HS-27A (cell line): ENCODE results near the gene ST3GAL2.
"Not testable (repeated sequence)": the region's sequence is repeated elsewhere in the genome, so short reads cannot be mapped to it uniquely, and the experiment has no call there.

Experiments
- DNase-seq: peaks from one replicate; pipeline ENCODE4 v3.0.0-alpha.2; 2012; ENCODE audit warnings: low read depth, missing footprints

Gene ST3GAL2

DNA sequence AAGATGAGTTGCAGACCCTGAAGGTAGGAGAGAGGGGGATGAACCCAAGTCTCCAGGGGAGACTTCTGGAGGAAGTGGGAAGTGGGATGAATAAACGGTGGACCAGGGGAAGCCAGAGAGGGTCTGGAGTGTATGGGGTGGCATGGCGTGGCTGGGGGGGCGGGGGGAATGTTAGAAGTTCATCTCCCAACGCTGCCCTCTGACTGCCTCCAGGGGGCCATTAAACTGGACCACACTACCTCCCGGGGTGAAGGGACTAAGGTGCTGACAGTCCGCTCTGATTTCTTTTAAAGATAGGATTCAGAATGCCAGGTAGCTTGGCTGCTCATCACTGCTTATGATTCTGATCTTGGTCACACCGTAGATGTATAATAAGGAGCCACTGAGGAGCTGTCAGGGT lies 21.2 kb downstream of the ST3GAL2 start:
- no peak for DNase-seq

DNA sequence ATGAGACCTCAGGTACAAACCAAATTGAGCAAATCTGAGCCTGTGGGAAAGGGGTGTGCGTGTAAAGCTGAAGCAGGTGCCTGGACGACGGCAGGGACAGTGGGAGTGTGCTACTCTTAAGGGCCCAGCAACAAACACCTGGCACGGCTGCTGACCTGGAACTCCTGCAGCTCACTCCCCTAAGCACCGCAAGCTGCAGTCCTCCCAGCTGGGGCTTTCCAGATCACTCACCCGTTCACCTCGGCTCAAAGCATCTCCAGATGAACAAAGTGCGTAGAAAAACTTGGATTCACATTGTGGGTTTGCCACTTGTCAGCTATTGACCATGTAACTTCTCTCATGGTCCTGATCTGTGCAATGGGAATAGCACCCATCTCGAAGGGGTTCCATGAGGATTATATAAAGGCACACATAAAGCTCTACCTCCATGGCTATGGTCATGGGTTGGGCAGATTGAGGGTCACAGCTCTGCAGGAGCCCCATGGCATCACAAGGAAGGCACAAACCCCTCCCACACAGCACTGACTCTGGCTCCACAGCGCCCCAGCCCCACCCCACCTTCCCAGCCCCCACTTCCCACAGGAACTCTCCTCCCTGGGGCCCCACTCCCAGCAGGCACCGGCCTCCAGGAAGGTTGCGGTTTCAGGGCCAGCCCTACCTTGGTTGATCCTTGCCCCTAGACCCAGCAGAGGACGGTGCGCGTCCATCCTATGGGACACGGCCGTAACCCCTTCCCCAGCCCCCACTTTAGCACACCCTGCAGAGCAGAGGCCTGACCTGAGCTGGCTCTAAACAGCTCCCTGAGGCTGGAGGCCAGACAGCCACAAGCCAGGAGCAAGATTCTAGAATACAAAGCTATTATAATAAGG lies 21.9 kb downstream of the ST3GAL2 start:
- no peak for DNase-seq

DNA sequence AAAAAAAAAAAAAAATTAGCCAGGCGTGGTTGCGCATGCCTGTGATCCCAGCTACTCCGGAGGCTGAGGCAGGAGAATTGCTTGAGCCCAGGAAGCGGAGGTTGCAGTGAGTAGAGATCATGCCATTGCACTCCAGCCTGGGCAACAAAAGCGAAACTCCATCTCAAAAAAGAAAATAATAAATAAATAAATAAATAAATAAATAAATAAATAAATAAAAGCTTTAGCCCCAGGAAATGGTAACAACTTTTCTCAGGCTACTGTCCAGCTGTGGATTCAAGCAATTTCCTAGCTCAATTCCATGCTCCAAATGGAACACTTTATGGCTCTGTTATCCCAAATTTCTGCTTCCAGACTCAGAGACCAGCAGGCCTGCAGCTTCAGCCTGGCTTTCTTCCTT lies 25.3 kb downstream of the ST3GAL2 start:
- not testable (repeated sequence) for DNase-seq

DNA sequence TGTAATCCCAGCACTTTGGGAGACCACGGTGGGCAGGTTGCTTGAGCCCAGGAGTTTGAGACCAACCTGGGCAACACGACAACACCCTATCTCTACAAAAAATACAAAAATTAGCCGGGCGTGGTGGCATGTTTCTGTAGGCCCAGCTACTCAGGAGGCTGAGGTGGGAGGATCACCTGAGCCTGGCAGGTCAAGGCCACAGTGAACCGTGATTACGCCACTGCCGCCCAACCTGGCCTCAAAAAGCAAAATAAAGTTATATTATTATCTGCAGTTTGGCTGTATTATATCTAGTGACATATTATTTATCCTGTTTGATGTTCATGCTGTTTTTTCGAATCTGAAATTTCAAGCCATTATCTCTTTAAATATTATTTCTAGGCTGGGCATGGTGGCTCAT lies 26.5 kb downstream of the ST3GAL2 start:
- DNase-seq, result no peak

DNA sequence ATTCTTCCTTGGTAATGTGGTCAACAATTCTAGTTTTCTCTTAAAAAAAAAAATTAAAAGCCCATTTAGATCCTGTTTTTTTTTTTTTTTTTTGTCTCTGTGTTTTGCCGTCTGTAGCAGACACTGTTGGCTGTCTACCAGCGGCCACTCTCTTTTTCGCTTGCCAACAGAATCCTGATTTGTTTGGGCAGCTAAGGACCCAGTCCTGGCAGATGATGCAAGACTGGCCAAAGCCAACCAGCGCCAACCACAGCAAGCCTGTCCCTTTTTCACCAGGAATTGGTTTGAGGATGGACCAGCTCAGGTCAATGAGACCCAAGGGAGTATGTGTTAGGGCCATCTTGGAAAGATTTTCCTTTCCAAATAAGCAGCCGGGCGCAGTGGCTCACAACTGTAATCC lies 28.2 kb downstream of the ST3GAL2 start:
- DNase-seq, result no peak

DNA sequence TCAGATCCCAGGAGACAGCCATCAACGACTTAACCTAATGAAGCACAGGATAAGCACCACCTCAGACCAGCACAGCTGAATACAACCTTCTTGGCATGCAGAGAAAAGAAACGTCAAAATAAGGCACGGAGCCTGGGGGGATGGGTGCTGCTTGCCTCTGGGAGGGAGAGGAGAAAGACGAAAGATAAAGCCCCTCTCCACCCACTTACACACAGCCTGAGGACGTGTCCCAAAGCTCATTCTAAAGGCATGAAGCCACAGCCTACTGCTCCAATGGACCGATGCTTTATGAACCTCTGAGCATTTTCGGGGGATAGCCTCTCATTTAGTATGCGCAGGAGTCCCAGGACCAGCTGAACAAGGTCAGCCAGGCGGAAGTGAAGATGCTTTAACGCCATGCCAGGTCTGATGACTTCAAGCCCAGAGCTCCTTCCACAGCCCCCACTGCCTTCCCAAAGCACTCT lies 31.1 kb downstream of the ST3GAL2 start:
- no peak for DNase-seq

DNA sequence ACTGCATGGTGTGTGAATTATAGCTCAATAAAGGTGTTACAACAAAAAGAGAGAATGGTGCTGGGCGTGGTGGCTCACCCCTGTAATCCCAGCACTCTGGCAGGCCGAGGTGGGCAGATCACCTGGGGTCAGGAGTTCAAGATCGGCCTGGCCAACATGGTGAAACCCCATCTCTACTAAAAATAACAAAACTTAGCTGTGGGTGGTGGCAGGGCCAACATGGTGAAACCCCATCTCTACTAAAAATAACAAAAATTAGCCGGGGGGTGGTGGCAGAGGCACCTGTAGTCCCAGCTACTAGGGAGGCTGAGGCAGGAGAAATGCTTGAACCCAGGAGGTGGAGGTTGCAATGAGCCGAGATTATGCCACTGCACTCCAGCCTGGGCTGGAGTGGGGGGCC lies 32.8 kb downstream of the ST3GAL2 start:
- not testable (repeated sequence) for DNase-seq

DNA sequence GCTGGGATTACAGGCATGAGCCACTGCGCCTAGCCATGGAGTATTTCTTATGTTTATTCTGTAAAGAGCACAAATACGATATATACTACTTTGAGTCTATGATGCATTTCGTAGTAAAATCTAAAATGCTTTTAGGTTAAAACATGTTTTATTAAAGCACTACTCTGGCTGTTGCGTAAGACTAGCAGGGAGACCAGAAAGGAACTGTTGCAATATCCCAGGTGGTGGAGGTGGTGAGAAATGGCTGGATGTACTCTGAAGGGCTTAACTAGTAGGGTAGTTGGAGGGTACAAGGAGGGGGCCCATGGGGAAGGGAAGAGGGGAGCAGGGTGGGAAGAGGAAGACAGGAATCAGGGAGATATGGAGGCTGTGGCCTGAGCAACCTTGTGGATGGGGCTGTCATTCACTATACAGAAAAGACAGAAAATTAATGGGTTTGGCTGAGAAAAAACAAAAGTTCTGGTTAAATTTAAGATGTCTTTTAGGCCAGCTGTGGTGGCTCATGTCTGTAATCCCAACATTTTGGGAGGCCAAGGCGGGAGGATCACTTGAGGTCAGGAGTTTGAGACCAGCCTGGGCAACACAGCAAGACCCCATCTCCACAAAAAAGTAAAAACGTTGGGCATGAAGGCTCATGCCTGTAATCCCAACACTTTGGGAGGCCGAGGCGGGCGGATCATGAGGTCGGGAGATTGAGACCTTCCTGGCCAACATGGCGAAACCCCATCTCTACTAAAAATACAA lies 35.8 kb downstream of the ST3GAL2 start:
- no peak for DNase-seq

DNA sequence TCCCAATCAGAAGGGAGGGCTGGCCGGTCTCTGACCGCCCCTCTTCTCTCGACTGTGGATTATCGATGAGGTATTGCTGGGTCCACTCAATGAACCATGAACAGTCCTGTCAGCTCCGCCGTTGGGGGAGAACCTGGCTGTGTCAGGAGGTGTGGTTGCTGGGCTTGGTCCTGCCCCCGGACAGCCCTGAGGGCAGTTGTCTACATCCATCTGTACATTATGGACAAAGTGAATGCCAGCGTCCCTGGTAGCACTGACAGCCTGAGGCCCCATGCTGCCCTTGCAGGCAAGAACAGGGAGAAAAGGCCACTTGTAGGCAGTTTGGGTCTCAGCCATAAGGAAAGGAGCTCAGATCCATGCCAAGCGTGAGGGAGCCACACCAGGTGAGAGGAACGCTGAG lies 38.9 kb downstream of the ST3GAL2 start:
- DNase-seq, result no peak

DNA sequence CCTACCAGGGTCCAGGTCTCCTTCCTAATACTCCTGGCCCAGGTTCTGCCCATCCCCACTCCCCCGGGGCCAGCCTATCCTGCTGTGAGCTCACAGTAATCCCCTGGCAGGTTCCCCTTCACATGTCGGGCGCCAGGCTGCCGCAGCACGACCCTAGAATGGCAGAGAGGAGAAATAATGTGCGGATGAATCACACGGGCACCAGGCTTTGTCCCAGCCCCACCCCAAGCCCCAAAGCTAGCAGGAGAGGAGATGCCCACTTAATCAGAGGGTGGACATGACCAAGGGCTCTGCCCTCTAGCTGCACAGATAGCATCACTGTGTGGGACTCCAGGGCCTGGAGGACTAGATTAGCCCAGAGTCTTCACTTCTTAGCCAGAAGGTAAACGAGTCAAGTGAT lies 39.5 kb downstream of the ST3GAL2 start:
- no peak for DNase-seq

DNA sequence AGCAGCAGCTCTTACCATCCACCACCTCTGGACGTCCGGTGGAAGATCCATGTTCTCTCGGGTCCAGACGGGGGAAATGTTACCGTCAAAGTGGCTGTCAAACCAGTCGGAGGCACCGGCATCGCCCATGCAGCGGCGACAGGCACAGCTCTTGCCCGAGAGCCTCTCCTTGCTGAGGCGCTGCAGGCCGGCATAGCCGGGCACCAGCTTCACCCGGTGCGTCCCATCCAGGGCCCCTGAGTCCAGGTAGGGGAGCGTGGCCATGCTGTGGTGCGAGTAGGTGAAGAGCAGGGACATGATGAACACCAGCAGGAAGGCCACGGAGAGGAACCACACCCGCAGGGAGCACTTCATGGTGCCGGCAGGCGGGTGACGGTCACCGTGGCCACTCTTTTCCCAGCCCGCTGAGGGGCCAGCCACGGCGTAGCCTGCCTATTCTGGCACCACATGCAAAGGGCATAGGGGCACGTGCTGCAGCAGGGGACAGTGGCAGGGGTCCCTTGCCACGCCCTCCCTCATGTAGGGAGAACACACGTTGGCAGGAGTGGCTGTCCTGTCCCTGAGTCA lies 40.6 kb downstream of the ST3GAL2 start:
- DNase-seq, result no peak

DNA sequence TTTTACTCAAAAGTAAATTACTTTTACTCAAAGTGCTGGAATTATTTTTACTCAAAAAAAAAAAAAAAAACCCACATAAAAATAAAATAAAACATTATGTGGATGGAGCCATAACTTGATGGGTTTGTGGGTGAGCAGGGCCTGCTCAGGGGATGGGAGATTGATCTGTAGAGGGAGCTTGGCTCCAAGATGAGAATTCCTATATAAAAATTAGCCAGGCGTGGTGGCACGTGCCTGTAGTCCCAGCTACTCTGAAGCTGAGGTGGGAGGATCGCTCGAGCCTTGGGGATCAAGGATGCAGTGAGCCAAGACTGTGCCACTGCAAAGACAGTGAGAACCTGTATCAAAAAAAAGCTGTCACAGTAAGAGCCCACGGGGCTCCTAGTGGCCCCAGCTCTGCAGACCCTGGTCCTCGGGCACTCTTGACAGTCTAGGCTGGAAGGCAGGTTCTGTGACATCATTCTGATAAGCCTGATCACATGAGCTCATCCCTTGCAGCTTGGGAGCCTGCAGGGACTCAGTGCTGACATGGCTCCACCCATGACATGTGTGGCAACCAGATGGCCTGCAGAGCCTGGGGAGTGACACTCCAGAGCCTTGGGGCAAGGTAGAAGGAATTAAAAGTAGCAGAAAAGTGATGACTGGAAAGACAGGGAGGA lies 42.5 kb downstream of the ST3GAL2 start:
- DNase-seq, result no peak

DNA sequence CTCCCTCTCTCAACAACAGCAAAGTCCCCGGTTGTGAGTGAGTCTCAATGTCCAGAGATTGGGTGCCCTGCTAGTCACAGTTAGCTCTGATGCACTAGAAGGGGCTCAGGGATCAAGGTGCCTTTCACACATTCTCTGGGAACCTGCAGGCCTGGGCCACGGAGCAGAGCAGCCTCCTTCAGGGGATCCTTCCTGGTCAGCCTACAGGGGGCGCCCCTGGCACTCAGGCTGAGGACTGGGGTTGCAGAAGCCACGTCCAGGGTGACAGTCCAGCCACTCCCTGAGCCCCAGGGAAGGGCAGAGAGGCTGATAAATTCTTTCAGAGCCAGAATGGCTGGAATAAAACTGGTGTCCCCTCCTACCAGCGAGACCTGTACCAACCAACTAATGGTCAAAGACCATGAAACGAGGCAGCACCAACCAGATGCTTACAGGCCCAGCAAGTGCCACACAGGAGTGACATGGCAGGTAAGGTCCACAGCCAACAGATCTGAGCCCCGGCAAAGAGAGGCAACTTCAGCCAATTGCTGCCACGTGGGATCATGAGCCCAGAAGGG lies 43.5 kb downstream of the ST3GAL2 start:
- DNase-seq, result no peak

DNA sequence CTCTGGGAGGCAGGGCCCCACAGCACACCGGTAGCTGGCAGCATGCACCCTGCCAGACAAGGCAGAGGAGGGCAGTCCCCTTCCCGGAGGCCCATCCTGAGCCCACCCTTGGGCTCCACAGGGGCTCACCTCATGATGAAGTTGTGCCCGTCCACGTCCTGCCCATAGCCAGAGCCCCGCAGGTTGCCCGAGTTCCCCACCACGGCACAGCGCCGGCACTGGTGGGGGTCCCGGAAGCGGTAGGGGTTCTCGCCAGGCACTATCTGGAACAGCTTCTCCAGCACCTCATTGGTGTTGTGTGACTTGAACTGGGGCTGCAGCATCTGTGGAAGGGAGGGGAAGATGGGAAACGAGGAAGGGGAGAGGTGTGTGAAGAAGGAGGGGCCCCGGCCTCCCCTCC lies 44.0 kb downstream of the ST3GAL2 start:
- DNase-seq, result no peak

DNA sequence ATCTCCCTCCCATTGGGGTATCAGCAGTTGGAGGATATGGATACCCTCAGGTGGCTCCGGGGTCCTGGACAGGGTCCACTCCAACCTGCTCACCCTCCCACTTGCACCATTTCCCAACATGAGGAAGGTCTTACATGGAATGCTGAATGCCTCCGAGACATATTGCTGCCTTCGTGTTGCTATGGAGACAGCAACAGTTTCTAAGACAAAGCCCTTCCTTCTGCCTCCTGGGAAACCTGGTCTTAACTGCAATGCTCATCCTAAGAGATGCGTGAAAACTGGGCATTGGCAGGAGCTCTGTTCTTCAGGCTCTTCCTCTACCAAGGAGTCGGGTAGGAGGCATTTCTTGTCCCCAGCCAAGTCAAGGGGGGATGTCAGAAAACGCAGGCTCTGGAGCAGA lies 45.2 kb downstream of the ST3GAL2 start:
- DNase-seq, result no peak

DNA sequence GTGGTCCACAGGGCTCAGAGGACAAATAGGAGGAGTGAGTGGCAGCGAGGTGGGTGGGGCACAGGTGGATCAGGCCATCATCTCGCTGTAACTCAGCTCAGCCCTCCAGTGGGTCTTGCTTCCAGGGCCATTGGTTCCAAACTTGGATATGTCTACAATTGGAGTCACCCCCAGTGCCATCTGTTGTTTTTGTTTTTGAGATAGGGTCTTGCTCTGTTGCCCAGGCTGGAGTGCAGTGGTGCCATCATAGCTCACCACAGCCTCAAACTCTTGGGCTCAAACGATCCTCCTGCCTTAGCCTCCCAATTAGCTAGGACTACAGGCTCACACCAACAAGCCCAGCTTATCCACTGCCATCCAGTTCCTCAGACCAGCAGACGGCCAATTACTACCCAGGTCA lies 46.3 kb downstream of the ST3GAL2 start:
- DNase-seq, result no peak

DNA sequence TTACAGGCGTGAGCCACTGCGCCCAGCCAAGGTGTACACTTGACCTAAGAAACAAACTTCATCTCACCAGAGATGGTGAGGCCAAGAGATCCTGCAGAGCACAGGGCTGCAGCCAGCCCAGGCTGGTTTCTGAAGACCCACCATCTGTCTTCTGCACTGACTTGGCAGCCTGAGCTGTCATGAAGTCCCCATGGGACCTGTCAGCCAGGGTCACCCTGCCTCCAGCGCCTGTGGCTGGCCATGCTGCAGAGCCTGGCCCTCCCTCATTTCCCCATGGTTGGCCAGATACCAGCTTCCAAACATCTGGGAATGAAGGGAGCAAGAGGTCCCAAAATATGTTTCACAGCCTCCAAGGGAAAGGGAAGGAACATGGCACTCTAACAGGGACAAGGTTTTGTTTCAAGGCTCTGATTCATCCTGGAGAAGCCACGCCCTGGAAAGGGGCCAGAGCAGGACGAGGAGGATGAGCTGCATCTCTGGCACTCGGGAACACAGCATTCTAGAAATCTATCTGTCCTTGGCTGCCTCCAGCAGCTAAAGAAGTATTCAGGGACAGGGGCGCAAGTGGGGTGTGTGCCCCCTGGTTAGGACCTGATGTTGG lies 46.9 kb downstream of the ST3GAL2 start:
- peak; percentile 45 for DNase-seq

DNA sequence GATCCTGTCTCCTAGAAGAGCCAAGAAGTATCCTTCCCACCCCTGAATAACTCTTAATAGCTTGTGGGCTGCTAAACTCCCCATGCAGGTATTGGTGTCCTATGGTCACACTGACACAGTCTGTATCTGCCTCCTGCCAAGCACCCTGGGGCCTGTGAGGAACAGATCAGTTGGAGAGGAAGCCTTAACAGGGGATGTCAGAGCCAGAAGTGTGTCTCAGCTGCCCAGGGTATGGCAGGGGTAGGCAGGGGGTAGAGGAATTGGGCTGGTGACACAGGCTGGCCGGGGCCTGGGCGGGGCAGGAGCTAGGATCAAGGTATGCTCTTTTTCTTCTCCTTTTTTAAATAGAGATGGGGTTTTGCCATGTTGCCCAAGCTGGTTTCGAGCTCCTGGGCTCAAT lies 47.5 kb downstream of the ST3GAL2 start:
- no peak for DNase-seq

DNA sequence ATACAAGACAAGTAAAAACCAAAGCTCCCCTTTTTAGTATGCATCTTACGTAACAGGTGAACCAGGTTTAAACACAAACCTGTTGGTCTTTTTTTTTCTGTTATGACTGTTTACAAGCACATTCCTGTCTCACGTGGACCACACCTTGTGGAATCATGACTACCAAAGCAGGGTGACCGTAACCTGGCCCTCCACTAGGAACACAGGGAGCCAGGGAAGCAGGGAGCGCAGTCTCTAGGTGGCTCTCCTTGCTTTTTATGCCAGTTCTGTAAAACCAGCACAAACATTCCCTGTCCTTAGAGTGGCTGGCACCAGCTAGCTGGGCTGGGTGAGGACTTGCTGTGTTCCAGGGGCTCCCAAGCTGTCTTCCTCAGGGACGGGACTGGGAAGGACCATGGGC lies 48.1 kb downstream of the ST3GAL2 start:
- no peak for DNase-seq

DNA sequence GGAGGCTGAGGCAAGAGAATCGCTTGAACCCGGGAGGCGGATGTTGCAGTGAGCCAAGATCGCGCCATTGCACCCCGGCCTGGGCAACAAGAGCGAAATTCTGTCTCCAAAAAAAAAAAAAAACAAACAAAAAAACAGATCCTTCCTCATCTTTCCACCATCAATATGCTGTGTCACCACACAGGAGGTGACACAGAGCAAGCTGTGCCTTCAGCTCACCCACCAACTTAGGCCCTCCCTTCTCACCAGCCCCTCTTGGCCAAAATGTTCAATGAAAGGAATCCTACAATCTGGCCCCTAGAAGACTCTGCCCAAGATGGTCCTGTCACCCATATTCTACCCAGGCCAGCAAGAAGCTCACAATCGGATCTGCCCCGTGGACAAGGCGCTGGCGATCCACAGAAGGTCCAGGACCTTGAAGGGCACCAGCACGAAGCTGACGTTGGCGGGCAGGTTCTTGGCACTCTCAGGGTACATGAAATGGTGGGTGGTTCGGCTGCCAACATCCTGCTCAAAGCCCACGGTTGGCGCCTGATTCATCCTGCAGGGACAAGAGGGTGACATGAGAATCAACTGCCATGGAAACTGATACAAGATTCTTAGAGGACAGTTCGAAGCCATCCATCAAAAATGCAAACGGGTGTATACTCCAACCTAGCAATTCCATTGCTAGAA lies 50.8 kb downstream of the ST3GAL2 start:
- no peak for DNase-seq
